ENCODE results near the gene CIBAR2.

DNA sequence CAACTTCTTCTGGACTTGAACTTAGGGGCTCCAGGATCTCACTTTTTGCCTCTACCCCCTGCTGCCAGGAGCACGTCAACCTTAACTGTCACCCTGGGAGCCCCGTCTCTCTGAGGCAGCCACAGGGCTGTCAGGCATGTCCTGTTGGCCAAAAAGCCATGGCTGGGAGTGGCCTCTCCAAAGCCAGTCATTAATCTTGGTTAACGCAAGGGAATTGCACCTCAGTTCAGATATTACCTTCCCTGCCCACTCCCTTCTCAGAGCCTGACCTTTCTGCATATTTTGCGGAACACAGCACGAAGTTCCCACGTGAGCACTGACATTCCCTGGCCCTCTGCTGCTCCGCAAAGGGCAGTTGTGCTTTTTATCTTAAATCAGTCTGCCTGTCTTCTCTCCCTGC, 44.2 kb upstream of the CIBAR2 start:
- TF ChIP-seq POLR2A (IDR thresholded peaks at IDR 0.05) (no peak), CTCF (IDR thresholded peaks at IDR 0.05) (no peak)
